ENCODE measurements around the gene SFMBT2.
A peak's percentile ranks its signal among the peaks of the same experiment; 100 is the strongest.

Gene SFMBT2

DNA sequence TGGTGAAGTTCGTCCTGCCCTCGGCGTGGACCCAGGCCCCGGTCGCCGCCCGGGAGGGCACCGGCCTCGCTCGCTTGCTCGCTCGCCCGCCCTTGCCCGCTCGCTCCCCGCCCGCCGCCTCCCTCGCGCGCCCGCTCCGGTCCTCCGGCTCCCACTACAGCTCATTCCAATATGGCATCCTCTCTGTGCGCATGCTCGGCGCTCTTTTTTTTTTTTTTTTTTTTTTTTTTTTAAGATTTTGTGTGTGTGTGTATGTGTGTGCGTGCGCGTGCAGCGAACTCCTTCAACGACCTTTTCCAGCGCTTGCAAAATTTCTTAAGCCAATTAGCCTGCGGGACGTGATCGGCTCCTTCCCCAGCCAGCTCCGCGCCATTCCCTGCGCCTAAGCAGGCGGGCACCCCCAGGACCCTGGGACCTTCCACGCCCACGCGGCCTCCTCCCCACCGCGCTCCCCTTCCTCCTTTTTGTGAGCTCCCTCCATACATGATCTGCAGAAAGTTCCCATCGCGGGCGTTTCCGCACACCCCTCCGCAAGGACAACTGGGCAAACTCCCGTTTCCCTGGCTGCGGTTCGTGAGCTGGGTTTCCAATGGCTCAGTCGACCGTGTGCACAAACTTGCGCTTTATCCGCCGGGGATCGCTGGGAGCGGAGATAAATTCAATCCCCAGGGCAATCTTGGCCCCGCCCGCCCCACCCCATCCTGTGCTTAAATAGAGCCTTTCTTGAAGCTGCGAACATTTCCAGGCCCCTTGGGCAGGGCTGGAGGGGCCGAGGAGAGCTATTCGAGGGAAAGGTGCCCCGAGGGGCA is at the start of gene SFMBT2:
Gene SFMBT2, minus strand, starts transcription at position 173 of the 809 bp plus-strand sequence. CDS start 29,136 bp downstream, outside the sequence.
- peak in 1 of 3 donors; percentile 40 for DNase-seq (ENCODE audit: low read depth in 3 of 3, low spot score in 1 of 3)

GRCh38 chr10:7460006-7460405 is 49.2 kb upstream of the SFMBT2 start:
- no peak for DNase-seq (ENCODE audit: low read depth in 3 of 3, low spot score in 1 of 3)

GRCh38 chr10:7458556-7458955 is 47.7 kb upstream of the SFMBT2 start:
- DNase-seq (ENCODE audit: low read depth in 3 of 3, low spot score in 1 of 3): no peak

DNA sequence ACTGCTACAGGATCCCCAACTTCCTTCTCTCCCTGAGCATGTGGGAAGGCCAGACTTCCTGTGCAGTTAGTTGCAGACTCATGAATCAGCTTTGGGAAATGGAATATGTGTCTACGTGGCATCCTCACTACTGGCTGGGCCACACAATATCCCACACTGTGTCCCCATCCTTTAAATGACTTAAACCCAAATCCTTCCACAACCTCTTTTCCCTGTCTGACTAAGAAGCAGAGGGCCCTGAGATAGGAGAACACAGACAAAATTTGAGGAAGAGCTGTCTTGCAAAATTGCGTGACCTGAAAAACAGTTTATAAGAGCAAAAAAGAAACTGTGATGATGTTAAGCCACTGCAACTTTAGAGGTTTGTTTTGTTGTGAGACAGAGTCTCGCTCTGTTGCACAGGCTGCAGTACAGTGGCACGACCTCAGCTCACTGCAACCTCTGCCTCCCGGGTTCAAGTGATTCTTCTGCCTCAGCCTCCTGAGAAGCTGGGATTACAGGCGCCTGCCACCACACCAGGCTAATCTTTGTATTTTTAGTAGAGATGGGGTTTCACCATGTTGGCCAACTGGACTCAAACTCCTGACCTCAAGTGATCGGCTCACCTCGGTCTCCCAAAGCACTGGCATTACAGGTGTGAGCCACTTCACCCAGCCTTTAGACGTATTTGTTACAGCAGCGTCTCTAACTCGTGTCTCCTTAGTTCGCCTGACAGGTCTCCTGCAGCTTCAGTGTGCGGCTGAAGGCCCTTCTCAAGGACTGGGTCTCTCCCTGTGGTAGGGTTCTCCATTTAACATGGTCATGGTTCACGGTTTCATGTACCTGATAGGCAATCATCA is 46.9 kb upstream of the SFMBT2 start:
- no peak for DNase-seq (ENCODE audit: low read depth in 3 of 3, low spot score in 1 of 3)

- no peak for DNase-seq (ENCODE audit: low read depth in 3 of 3, low spot score in 1 of 3)
Observed at GRCh38 chr10:7449063-7449695, 38.3 kb upstream of the SFMBT2 start.

GRCh38 chr10:7445474-7446185 is 34.8 kb upstream of the SFMBT2 start:
- no peak for DNase-seq (ENCODE audit: low read depth in 3 of 3, low spot score in 1 of 3)

DNA sequence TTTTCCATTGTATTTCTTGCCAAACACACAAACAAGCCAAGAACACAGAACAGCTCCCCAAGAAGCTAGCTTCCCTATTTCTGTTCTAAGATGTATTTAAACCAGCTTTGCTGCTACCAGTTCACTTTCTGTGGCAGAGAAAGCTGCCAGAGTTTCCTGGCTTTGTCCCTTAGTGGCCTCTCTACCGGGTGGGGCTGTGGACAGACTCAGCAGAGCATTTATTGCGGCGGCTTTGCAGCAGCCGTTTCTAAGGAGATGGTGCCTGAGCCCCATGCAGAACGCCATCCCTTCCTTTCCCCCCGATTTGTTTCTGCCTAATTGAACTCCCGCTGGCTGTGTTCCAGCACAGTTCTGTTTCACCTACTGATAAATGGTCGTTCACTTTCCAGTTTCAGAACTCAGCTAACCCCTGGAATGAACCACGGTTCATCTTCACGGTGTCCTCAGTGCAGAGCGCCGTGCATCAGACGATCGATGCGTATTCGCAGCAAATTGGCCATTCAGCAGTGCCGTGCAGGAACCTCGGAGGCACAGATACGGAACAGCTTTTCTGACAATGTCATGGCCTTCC is 33.8 kb upstream of the SFMBT2 start:
- no peak for DNase-seq (ENCODE audit: low read depth in 3 of 3, low spot score in 1 of 3)

- DNase-seq (ENCODE audit: low read depth in 3 of 3, low spot score in 1 of 3): no peak
Observed at GRCh38 chr10:7443036-7443435, 32.2 kb upstream of the SFMBT2 start.

- DNase-seq (ENCODE audit: low read depth in 3 of 3, low spot score in 1 of 3): no peak
Observed at GRCh38 chr10:7441403-7442147, 30.7 kb upstream of the SFMBT2 start.

GRCh38 chr10:7439696-7440095 is 28.9 kb upstream of the SFMBT2 start:
- DNase-seq (ENCODE audit: low read depth in 3 of 3, low spot score in 1 of 3): no peak

DNA sequence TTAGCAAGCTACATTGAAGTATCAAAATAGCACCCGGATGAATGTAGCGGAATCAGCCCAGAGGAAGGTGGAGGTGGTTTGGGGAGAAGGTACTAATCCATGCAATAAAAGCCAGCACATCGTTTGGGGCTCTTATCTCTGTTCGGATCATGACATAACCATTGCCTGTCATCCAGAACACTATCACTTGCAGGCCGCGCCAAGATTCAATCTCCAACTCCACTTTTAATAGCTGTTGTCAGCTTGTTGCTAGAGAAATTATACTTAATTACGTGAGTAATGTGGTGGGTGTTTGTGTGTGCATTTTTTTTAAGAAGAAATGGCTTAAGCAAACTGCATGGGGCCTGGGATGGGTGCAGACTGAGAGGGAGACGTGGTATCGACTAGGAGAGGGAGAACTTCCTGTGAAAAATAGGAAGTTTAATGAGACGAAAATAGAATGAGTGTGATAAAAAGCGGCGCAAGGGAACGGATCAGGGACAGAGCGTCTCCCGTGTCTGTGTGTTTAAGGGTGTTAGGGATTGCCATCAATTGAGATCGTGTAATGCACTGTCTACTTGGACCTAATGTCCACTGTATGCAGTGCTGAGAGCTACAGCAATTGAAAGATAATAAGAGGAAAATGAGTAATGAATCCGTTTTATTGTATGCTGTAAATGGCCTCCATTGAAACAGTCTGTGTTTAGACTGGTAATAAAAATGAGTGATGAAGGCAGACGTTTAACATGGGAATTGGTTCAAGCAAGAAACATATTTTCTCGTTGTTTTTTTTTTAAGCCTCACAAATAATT is 27.6 kb upstream of the SFMBT2 start:
- DNase-seq (ENCODE audit: low read depth in 3 of 3, low spot score in 1 of 3): no peak

- DNase-seq (ENCODE audit: low read depth in 3 of 3, low spot score in 1 of 3): no peak
Observed at GRCh38 chr10:7436490-7437100, 25.8 kb upstream of the SFMBT2 start.

GRCh38 chr10:7435674-7436073 is 24.8 kb upstream of the SFMBT2 start:
- DNase-seq (ENCODE audit: low read depth in 3 of 3, low spot score in 1 of 3): no peak

- no peak for DNase-seq (ENCODE audit: low read depth in 3 of 3, low spot score in 1 of 3)
Observed at GRCh38 chr10:7434378-7434777, 23.5 kb upstream of the SFMBT2 start.

DNA sequence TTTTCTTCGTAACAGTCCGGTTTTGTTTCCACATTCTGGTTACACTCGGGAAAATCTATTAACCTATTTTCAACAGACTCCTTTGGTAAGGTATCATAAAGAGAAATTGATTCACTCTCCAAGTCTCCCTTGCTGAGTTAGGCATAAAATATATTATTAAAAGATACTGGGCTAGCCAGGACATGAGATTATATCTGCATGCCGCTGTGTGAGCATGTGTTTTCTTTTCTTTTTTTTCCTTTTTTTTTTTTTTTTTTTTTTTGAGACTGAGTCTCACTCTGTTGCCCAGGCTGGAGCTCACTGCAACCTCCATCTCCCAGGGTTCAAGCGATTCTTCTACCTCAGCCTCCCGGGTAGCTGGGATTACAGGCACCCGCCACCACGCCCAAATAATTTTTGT is 23.0 kb upstream of the SFMBT2 start:
- DNase-seq (ENCODE audit: low read depth in 3 of 3, low spot score in 1 of 3): no peak

DNA sequence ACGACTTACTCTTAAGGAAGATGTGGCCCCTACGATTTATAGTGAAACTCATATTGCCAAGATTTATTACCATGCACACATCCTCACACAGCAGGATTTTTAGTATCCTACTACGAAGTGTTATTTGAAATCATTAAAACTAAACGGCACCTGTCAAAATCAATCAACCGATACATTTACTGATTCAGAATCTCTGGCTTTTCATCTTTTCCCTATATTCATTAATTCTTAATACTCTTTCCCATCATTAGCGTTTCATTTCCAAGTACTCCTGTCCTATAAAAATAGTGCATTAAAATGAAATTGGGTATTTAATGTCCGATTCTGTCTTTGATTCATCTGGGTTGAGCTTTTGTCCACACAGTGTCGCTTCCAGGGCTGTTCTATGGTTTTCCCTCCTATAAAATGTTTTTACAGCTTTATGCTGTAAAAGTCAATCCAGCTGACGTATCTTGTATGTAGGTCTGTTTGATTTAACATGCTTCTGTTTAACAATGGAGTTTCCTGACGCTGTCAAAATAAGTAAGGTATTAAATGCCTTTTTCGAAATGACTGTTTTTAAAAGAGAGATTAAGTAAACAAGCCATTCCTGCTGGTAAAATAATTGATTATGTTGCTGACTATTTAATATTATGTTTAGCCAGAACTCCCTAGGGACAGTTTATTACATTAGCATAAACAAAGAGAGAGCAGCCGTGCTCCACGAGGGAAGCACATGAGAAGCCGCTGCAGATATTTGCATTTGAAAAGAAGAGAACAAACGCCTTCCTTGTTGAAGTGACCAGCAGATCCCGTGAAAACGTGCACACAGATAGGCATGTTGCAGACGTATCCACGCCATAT is 22.3 kb upstream of the SFMBT2 start:
- no peak for DNase-seq (ENCODE audit: low read depth in 3 of 3, low spot score in 1 of 3)

- DNase-seq (ENCODE audit: low read depth in 3 of 3, low spot score in 1 of 3): no peak
Observed at GRCh38 chr10:7428673-7429350, 18.0 kb upstream of the SFMBT2 start.
